Neutrophil (primary cell): ENCODE measurements around the gene MYO7B.

Experiments
- H3K27ac ChIP-seq: fragments of 200-600 bp; sonication (generic); 2 replicates; pipeline ENCODE4 v1.5.1; 2016; ENCODE audit warnings: mild to moderate bottlenecking, moderate library complexity
- H3K27me3 ChIP-seq: fragments of 200-600 bp; sonication (generic); 2 replicates; pipeline ENCODE4 v1.6.0; 2016; ENCODE audit warnings: mild to moderate bottlenecking
- H3K36me3 ChIP-seq: fragments of 200-600 bp; sonication (generic); 2 replicates; pipeline ENCODE4 v1.5.1; 2017
- H3K4me1 ChIP-seq, 2 experiments: fragments of 200-600 bp in 1 of 2; sonication (generic) in 1 of 2; 1 replicate in 1 of 2; 2 replicates in 1 of 2; pipeline versions ENCODE4 v1.5.1 to v1.6.1; 2013 to 2016; ENCODE audit warnings: low read depth in 1 of 2, low read length in 1 of 2, mild to moderate bottlenecking in 1 of 2, moderate library complexity in 1 of 2; ENCODE audit not compliant: control insufficient read depth in 1 of 2, insufficient read depth in 1 of 2
- H3K4me3 ChIP-seq, 2 experiments: fragments of 200-600 bp in 1 of 2; sonication (generic) in 1 of 2; 1 replicate in 1 of 2; 2 replicates in 1 of 2; pipeline ENCODE4 v1.5.1; 2013 to 2016; ENCODE audit warnings: low read depth in 1 of 2, low read length in 1 of 2, mild to moderate bottlenecking in 1 of 2, moderate library complexity in 1 of 2
- H3K9me3 ChIP-seq: fragments of 200-600 bp; sonication (generic); 2 replicates; pipeline ENCODE4 v1.5.1; 2016
- TF ChIP-seq, protein P1 (sequence below): fragments of 200-600 bp; sonication (generic); IDR thresholded peaks from 2 replicates; pipeline ENCODE4 v1.5.1; 2016; ENCODE audit warnings: antibody characterized with exemption

MYO7B gene

DNA sequence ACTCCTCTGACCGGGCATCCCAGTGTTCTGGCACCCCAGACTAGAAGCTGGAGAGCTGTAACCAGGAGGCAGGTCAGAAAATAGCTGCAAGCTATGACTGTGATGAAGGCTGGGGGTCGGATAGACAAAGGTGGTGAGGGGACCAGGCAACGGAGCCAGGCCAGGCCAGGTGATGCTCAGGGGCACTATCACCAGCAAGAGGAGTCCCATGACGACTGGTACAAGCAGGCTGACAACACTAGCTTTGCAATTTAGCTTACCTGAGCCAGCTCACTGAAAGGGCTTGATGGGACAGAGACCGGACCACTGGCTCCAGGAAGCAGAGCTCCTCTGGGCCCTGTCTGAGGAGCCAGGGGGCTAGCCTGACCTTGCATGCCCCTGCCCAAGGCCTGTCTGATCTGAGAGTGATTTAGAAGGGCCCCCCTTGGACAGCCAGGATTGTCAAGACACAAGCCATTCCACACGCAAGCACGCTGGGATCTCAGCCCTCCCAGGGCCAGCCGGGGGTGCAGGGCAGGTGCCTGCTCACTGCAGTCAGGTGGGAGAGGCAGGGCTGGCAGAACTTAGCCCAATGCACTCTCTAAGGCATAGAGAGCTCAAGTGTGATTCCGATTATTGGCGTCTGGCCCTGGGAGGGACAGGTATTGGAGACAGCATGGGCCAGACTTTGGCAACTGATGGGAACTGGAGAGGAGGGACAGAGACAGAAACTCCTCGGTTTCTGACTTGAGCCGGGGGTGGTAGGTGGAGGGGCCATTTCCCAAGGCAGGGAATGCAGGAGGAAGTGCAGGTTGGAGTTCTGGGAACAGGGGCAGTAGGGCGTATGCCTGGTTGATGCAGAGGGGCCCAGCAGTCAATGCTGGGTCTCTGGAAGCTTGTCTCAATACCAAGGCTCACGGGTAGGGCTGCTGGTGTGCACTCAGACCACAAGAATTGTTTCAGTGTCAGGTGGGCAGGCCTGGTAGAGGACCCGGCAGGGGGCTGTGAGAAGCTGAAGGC lies 47.7 kb downstream of the MYO7B start:
- no peak overlapping the region for H3K4me3 ChIP-seq
- H3K27ac ChIP-seq: no peak overlapping the region
- no peaks in the 10 kb centered on the region for H3K27me3 ChIP-seq
- H3K4me1 ChIP-seq: peaks cover 20 to 24% of the 10 kb centered on the region in 2 experiments
- TF ChIP-seq, protein P1, sequence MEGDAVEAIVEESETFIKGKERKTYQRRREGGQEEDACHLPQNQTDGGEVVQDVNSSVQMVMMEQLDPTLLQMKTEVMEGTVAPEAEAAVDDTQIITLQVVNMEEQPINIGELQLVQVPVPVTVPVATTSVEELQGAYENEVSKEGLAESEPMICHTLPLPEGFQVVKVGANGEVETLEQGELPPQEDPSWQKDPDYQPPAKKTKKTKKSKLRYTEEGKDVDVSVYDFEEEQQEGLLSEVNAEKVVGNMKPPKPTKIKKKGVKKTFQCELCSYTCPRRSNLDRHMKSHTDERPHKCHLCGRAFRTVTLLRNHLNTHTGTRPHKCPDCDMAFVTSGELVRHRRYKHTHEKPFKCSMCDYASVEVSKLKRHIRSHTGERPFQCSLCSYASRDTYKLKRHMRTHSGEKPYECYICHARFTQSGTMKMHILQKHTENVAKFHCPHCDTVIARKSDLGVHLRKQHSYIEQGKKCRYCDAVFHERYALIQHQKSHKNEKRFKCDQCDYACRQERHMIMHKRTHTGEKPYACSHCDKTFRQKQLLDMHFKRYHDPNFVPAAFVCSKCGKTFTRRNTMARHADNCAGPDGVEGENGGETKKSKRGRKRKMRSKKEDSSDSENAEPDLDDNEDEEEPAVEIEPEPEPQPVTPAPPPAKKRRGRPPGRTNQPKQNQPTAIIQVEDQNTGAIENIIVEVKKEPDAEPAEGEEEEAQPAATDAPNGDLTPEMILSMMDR: no peak
- no peaks in the 10 kb centered on the region for H3K9me3 ChIP-seq
- peaks cover 19% of the 10 kb centered on the region for H3K36me3 ChIP-seq

GRCh38 chr2:127584047-127584446 lies 48.6 kb downstream of the MYO7B start:
- H3K27ac ChIP-seq: no peak overlapping the region
- no peaks in the 10 kb centered on the region for H3K27me3 ChIP-seq
- TF ChIP-seq, protein P1: no peak
- peaks cover 22% of the 10 kb centered on the region for H3K36me3 ChIP-seq
- no peak overlapping the region for H3K4me3 ChIP-seq
- no peaks in the 10 kb centered on the region for H3K9me3 ChIP-seq
- H3K4me1 ChIP-seq: peaks cover 20 to 22% of the 10 kb centered on the region in 2 experiments

DNA sequence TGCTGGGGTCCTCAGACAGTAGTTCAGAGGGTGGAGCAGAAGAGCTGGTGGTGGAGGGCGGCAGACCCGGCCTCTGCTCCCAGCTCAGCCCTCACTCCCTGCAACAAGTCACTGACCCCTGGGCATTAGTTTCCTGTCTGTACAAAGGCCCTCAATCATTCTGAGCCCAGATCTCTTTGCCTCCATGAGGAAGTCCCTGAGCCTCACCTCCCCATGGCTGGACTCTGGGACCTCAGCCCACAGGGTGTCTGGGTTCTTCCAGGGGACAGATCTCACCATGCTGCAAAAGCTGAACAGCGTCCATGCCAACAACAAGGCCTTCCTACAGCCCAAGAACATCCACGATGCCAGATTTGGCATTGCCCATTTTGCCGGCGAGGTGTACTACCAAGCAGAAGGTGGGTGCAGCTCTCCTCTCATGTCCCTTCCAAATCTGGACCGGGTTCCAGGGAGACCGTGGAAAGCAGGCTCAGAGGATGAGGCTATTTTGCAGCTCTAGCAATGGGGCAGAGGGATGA lies 49.1 kb downstream of the MYO7B start:
- Histone ChIP-seq H3K27me3 (no peaks in the 10 kb centered on the region), H3K36me3 (peaks cover 22% of the 10 kb centered on the region), H3K9me3 (no peaks in the 10 kb centered on the region), H3K4me3 (no peak overlapping the region), H3K27ac (no peak overlapping the region), H3K4me1 (peaks cover 16 to 17% of the 10 kb centered on the region in 2 experiments)
- TF ChIP-seq, protein P1: no peak

DNA sequence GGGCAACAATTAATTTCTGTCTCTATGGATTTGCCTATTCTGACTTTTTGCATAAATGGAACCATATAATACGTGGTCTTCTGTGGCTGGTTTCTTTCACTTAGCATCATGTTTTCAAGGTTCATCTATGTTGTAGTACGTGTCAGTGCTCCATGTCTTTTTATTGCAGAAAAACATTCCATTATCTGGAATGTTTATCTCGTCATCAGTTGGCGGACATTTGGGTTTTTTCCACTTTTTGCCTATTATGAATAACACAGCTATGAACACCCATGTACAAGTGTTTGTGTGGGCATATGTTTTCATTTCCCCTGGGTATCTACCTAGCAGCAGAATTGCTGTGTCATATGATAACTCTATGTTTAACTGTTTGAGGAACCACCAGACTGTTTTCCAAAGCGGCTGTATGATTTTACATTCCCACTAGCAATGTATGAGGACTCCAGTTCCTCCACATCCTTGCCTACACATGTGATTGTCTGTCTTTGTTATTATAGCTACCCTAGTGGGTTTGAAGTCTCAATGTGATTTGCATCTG lies 49.9 kb downstream of the MYO7B start:
- Histone ChIP-seq H3K36me3 (peaks cover 22% of the 10 kb centered on the region), H3K9me3 (no peaks in the 10 kb centered on the region), H3K4me3 (no peak overlapping the region), H3K27me3 (no peaks in the 10 kb centered on the region), H3K4me1 (peaks cover 9 to 10% of the 10 kb centered on the region in 2 experiments), H3K27ac (no peak overlapping the region)
- TF ChIP-seq, protein P1: no peak

DNA sequence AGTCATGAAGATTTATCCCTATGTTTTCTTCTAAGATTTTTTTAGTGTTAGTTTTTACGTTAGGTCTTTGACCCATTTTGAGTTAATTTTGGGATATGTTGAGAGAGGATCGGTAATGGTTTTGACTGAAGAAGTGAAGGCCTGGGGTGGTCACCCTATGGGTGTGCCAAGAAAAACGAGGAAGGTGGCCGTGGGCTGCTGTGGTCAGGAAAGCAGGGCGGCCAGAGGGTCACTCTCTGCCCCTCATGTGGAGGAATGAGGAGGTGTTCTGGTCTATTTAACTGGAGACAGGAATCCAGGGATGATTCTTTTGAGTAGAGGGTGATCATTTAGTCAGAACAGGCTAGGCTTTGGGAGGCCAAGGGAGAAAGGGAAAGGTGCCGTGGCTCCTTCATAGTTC lies 50.7 kb downstream of the MYO7B start:
- peaks cover 22% of the 10 kb centered on the region for H3K36me3 ChIP-seq
- H3K27me3 ChIP-seq: no peaks in the 10 kb centered on the region
- no peak overlapping the region for H3K27ac ChIP-seq
- peaks cover under 1 to 2% of the 10 kb centered on the region in 2 experiments for H3K4me1 ChIP-seq
- H3K4me3 ChIP-seq: no peak overlapping the region
- H3K9me3 ChIP-seq: no peaks in the 10 kb centered on the region
- TF ChIP-seq, protein P1: no peak
